GM12872 (cell line): ENCODE data around the gene C2CD4A.

Experiments used
- TF ChIP-seq, protein P1 (sequence below): IDR thresholded peaks from 3 replicates; pipeline ENCODE4 v1.5.1; 2011; ENCODE audit warnings: low read depth, mild to moderate bottlenecking, low read length, moderate library complexity; ENCODE audit not compliant: insufficient read depth

The C2CD4A gene

DNA sequence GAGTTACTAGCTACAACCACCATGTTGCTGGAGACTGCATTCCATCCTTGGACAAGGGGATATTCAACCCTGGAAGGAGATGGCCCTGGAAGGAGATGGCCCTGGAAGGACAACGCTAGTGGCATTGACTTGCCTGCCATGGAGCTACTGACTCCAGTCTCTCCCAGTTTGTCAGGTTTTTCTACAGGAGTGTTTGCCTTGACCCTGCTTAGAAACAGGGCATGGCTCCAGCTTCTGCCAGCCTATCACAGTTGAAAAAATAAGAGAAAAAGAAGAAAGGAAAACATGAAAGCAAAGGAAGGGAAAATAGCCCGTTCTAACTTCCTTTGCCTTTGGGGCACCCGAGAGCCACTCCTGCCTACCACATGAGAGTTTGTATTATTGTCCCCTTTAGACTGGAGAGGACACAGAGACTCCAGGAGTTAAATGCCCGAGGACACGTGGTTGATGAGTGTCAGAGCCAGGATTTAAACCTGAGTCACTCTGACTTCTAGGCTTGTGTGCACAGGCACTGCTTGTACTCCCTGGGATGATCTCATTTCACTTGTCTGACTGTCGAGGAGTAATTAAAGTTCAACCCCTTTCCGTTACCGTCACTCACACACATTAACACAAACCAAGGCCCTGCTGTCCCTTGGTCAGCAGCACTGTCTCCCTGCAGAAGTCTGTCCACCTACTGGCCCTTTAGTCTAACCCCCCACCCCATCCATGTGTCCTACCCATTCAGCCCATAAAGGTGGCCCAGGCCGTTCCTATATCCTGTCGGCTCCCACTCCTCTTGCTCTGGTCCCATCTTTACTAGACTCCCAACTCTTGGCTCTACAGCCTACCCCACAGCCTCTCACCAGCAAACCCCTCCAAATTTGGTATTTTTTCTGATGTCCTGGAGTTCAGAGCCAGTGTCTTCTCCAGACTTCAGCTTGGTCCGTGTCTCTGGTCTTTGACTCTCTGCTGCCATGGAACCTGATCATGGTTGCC is 46.1 kb downstream of the C2CD4A start:
- TF ChIP-seq, protein P1, sequence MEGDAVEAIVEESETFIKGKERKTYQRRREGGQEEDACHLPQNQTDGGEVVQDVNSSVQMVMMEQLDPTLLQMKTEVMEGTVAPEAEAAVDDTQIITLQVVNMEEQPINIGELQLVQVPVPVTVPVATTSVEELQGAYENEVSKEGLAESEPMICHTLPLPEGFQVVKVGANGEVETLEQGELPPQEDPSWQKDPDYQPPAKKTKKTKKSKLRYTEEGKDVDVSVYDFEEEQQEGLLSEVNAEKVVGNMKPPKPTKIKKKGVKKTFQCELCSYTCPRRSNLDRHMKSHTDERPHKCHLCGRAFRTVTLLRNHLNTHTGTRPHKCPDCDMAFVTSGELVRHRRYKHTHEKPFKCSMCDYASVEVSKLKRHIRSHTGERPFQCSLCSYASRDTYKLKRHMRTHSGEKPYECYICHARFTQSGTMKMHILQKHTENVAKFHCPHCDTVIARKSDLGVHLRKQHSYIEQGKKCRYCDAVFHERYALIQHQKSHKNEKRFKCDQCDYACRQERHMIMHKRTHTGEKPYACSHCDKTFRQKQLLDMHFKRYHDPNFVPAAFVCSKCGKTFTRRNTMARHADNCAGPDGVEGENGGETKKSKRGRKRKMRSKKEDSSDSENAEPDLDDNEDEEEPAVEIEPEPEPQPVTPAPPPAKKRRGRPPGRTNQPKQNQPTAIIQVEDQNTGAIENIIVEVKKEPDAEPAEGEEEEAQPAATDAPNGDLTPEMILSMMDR: no peak

GRCh38 chr15:62115847-62116246 is 49.1 kb downstream of the C2CD4A start:
- TF ChIP-seq, protein P1: no peak

DNA sequence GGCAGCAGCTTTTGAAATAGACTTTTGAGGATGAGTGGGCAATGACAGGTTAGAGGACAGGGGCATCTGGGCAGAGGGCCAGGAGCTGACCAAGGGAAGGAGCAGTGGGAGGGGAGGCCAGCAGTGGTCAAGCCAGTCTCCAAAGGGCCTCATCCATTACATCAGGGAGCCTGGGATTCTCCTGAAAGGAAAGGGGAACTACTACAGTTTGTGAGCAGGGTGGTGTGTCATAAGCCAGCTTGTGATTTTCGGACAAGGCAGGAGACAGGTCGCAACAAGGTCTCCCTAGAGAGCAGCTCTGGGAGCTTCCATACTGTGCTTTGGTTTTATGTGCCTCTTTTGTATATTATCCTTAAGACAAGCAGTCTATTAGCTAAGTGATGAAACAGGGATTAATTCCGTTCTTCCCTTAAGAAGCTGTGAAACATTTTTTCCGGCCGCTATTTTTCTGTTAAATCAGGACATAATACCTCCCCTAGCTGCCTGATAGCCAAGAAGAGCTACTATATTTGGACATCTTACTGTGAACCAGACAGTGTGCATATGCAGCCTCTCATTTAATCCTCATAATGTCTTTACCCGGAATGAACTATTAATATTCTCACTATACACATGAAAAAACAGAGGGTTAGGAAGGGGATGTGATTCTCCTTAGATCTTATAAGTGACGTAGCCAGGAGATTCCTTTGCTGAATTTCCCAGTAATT is 51.9 kb downstream of the C2CD4A start:
- TF ChIP-seq, protein P1: no peak

DNA sequence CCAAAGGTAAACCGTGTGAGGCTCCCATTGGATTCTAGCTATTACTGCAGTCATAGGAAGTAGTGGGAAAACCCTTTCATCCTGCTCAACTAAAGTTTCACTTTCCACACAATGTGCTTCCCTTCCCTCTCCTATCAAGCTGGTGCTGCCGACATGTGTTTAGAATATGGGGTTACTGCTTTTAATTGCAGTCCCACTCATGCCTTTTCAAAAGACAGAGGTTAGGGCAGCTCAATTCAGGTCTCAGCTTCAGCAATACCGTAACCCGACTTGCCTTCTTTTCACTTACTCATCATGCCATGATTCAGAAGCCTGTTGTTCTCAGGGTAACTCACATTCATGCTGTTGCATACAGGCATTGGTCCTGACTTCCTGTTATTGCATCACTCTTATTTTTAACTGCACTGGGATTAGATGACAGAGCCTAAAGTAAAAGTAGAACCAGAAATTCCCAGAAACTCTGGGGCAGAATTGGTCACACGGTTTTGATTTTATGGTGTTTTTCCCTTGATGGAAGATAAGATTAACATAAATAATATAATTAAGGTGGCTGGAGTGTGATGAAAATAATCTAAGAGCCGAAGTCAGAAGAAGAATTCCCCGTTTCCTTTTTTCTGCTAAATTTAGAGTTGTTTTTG is 52.6 kb downstream of the C2CD4A start:
- TF ChIP-seq, protein P1: no peak

DNA sequence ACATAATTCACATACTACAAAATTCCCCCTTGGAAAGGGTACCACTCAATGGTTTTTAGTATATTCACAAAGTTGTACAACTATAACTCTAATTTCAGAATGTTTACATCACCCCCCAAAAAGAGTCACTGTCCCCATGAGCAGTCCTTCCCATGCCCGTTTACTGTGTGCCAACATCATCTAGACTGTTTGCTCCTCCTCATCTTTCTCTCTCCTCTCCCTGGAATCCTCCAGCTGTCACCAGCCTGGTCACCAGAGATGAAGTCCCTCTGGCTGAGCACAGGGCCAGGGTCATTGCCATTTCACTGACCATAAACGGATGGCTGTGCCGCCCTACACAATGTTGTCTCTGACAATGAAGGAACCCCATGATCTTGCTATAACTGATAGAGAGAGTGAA is 53.1 kb downstream of the C2CD4A start:
- TF ChIP-seq, protein P1: no peak
